H9 (cell line): ENCODE results near the gene DPH6. TPM values are rescaled to one million over a fixed set of nuclear protein-coding genes. Genes with fewer than 3 reads are reported as not detected.

Experiments
- DNase-seq: peaks from one replicate; pipeline ENCODE4 v3.0.0-alpha.2; 2017
- H2AFZ ChIP-seq: one replicate; pipeline ENCODE4 v1.6.1; 2013; ENCODE audit warnings: mild to moderate bottlenecking, low read length, control low read depth, moderate library complexity
- H2AK5ac ChIP-seq: 2 replicates; pipeline ENCODE4 v1.6.1; 2013; ENCODE audit warnings: low read length, control low read depth, mixed read lengths; ENCODE audit not compliant: insufficient read length
- H2BK120ac ChIP-seq: one replicate; pipeline ENCODE4 v1.6.1; 2013; ENCODE audit warnings: low read depth, mild to moderate bottlenecking, low read length, control low read depth, inconsistent platforms; ENCODE audit not compliant: poor library complexity, severe bottlenecking
- H2BK12ac ChIP-seq: 2 replicates; pipeline ENCODE4 v1.6.1; 2013; ENCODE audit warnings: low read length, control low read depth, mixed read lengths, low read depth; ENCODE audit not compliant: insufficient read length
- H2BK15ac ChIP-seq: 2 replicates; pipeline ENCODE4 v1.6.1; 2013; ENCODE audit warnings: low read depth, low read length, control low read depth
- H2BK20ac ChIP-seq: one replicate; pipeline ENCODE4 v1.6.1; 2013; ENCODE audit warnings: low read depth, mild to moderate bottlenecking, low read length, control low read depth, inconsistent platforms; ENCODE audit not compliant: poor library complexity, severe bottlenecking
- H2BK5ac ChIP-seq: 2 replicates; pipeline ENCODE4 v1.6.1; 2013; ENCODE audit warnings: low read length, control low read depth, mixed read lengths; ENCODE audit not compliant: insufficient read length
- H3K14ac ChIP-seq: 2 replicates; pipeline ENCODE4 v1.6.1; 2013; ENCODE audit warnings: low read length, control low read depth; ENCODE audit not compliant: insufficient read depth
- H3K18ac ChIP-seq: 2 replicates; pipeline ENCODE4 v1.6.1; 2013; ENCODE audit warnings: low read depth, mild to moderate bottlenecking, mixed read lengths, low read length, control low read depth; ENCODE audit not compliant: insufficient read length
- H3K23ac ChIP-seq: 2 replicates; pipeline ENCODE4 v1.6.1; 2013; ENCODE audit warnings: low read length, control low read depth, mixed read lengths, low read depth; ENCODE audit not compliant: insufficient read length
- H3K23me2 ChIP-seq: 2 replicates; pipeline ENCODE4 v1.6.1; 2013; ENCODE audit warnings: low read depth, mild to moderate bottlenecking, mixed read lengths, low read length, control low read depth; ENCODE audit not compliant: insufficient read length, poor library complexity, severe bottlenecking
- H3K27ac ChIP-seq: 2 replicates; pipeline ENCODE4 v1.5.1; 2013; ENCODE audit warnings: low read length, control low read depth, mixed read lengths, low read depth; ENCODE audit not compliant: insufficient read length
- H3K27me3 ChIP-seq: 2 replicates; pipeline ENCODE4 v1.6.1; 2013; ENCODE audit warnings: low read length, control low read depth, inconsistent platforms; ENCODE audit not compliant: insufficient read depth
- H3K4ac ChIP-seq: 2 replicates; pipeline ENCODE4 v1.6.1; 2013; ENCODE audit warnings: low read depth, mild to moderate bottlenecking, control low read depth, inconsistent platforms, low read length, moderate library complexity
- H3K4me1 ChIP-seq: 2 replicates; pipeline ENCODE4 v1.6.1; 2013; ENCODE audit warnings: low read length, control low read depth, inconsistent platforms; ENCODE audit not compliant: insufficient read depth
- H3K4me2 ChIP-seq: 2 replicates; pipeline ENCODE4 v1.6.1; 2013; ENCODE audit warnings: low read length, control low read depth, mixed read lengths; ENCODE audit not compliant: insufficient read length, insufficient read depth
- H3K56ac ChIP-seq: 2 replicates; pipeline ENCODE4 v1.6.1; 2013; ENCODE audit warnings: low read depth, mild to moderate bottlenecking, mixed read lengths, low read length, control low read depth; ENCODE audit not compliant: insufficient read length
- H3K79me1 ChIP-seq: 2 replicates; pipeline ENCODE4 v1.6.1; 2013; ENCODE audit warnings: low read depth, mild to moderate bottlenecking, moderate library complexity, low read length, control low read depth, inconsistent platforms; ENCODE audit not compliant: insufficient read depth, poor library complexity, severe bottlenecking
- H3K79me2 ChIP-seq: 2 replicates; pipeline ENCODE4 v1.6.1; 2013; ENCODE audit warnings: low read length, control low read depth, inconsistent platforms; ENCODE audit not compliant: insufficient read depth
- H3K9ac ChIP-seq: 2 replicates; pipeline ENCODE4 v1.6.1; 2013; ENCODE audit warnings: low read length, control low read depth, mixed read lengths; ENCODE audit not compliant: insufficient read length; ENCODE audit errors: extremely low read depth
- H3K9me3 ChIP-seq: one replicate; pipeline ENCODE4 v1.6.1; 2013; ENCODE audit warnings: low read depth, low read length, inconsistent platforms; ENCODE audit not compliant: control insufficient read depth
- H3T11ph ChIP-seq: one replicate; pipeline ENCODE4 v1.6.1; 2013; ENCODE audit warnings: mild to moderate bottlenecking, low read length, control low read depth, inconsistent platforms
- H4K20me1 ChIP-seq: one replicate; pipeline ENCODE4 v1.6.1; 2013; ENCODE audit not compliant: control insufficient read depth, insufficient read length, insufficient read depth
- H4K5ac ChIP-seq: 2 replicates; pipeline ENCODE4 v1.6.1; 2013; ENCODE audit warnings: low read depth, mild to moderate bottlenecking, mixed read lengths, low read length, control low read depth; ENCODE audit not compliant: insufficient read length
- H4K8ac ChIP-seq: replicated peaks from 2 replicates; pipeline ENCODE4 v1.6.1; 2013; ENCODE audit warnings: low read length, control low read depth, mixed read lengths, low read depth; ENCODE audit not compliant: insufficient read length
- H4K91ac ChIP-seq: 2 replicates; pipeline ENCODE4 v1.6.1; 2013; ENCODE audit warnings: low read depth, mild to moderate bottlenecking, moderate library complexity, mixed read lengths, low read length, control low read depth; ENCODE audit not compliant: insufficient read length
- H3K27ac Mint-ChIP-seq, 3 experiments: 2 replicates in 2 of 3; 3 replicates in 1 of 3; pipeline ENCODE4 v1.8.0; 2020 to 2021; ENCODE audit warnings: mixed read lengths in 3 of 3, mild to moderate bottlenecking in 1 of 3, moderate library complexity in 1 of 3
- H3K27me3 Mint-ChIP-seq: 2 replicates; pipeline ENCODE4 v1.8.0; 2021; ENCODE audit warnings: low read depth, mild to moderate bottlenecking, moderate library complexity, mixed read lengths
- H3K36me3 Mint-ChIP-seq, 3 experiments: 2 replicates in 2 of 3; 3 replicates in 1 of 3; pipeline ENCODE4 v1.8.0; 2020 to 2021; ENCODE audit warnings: low read depth in 3 of 3, mixed read lengths in 3 of 3; ENCODE audit not compliant: insufficient read depth in 1 of 3
- H3K4me1 Mint-ChIP-seq, 2 experiments: 2 replicates each; pipeline ENCODE4 v1.8.0; 2020; ENCODE audit warnings: mixed read lengths in 2 of 2
- H3K4me3 Mint-ChIP-seq, 2 experiments: 2 replicates in 1 of 2; 3 replicates in 1 of 2; pipeline ENCODE4 v1.8.0; 2020 to 2021; ENCODE audit warnings: mild to moderate bottlenecking in 2 of 2, mixed read lengths in 2 of 2, moderate library complexity in 1 of 2
- H3K9me3 Mint-ChIP-seq, 2 experiments: 2 replicates in 1 of 2; 3 replicates in 1 of 2; pipeline ENCODE4 v1.8.0; 2020; ENCODE audit warnings: mild to moderate bottlenecking in 2 of 2, mixed read lengths in 2 of 2, moderate library complexity in 1 of 2
- CTCF ChIP-seq: fragments of 200-600 bp; sonication (generic); conservative IDR thresholded peaks from 3 replicates; pipeline ENCODE4 v1.8.0; 2021; ENCODE audit warnings: antibody characterized with exemption, mild to moderate bottlenecking
- WGBS: extraction: QIAGEN DNeasy Blood & Tissue Kit; methylation state at CpG from one replicate; pipeline ENCODE4 v1.1.7; 2013; ENCODE audit warnings: missing lambda C conversion rate, low lambda C conversion rate, mixed read lengths; ENCODE audit not compliant: insufficient read length; ENCODE audit errors: extremely low coverage; 5-methylcytosine and 5-hydroxymethylcytosine counted together
- total RNA-seq: library from RNA; stranded (reverse); gene quantifications from 2 replicates; pipeline ENCODE4 v1.2.1, GENCODE V29; 2021

Gene DPH6
- total RNA-seq, 1 experiment from 2014 or later, result 42.0 TPM

- H3K9me3 Mint-ChIP-seq, result no peaks in the 10 kb centered on the region; a peak in 1 of 5 replicates
- no peak overlapping the region for H2BK12ac ChIP-seq
- H3K27ac ChIP-seq, result no peak overlapping the region
- H3K9me3 ChIP-seq, result no peaks in the 10 kb centered on the region
- no CpG with 5 or more reads among the region's 5 CpGs for WGBS
- no peak overlapping the region for H4K91ac ChIP-seq
- no peak for DNase-seq
- no peak overlapping the region for H3T11ph ChIP-seq
- no peak overlapping the region for H3K23ac ChIP-seq
- H2BK20ac ChIP-seq, result no peak overlapping the region
- no peak overlapping the region for H4K5ac ChIP-seq
- no peak overlapping the region for H3K4ac ChIP-seq
- H3K4me1 Mint-ChIP-seq, result peaks cover 55 to 58% of the 10 kb centered on the region in 2 experiments
- H3K56ac ChIP-seq, result no peak overlapping the region
- no peak overlapping the region for H3K18ac ChIP-seq
- peaks cover 9% of the 10 kb centered on the region for H3K23me2 ChIP-seq
- peaks cover 0 to 3% (median 0%) of the 10 kb centered on the region in 3 experiments; a peak in 1 of 7 replicates for H3K36me3 Mint-ChIP-seq
- H2BK15ac ChIP-seq, result no peak overlapping the region
- H3K27me3 ChIP-seq, result no peaks in the 10 kb centered on the region
- no peaks in the 10 kb centered on the region for H4K20me1 ChIP-seq
- H4K8ac ChIP-seq, result no peak overlapping the region
- no peak for TF ChIP-seq CTCF
- H3K4me2 ChIP-seq, result no peak overlapping the region
- no peak overlapping the region for H2BK5ac ChIP-seq
- peaks cover 11% of the 10 kb centered on the region; the same call in 1 of the 2 replicates for H3K4me1 ChIP-seq
- H3K79me1 ChIP-seq, result no peaks in the 10 kb centered on the region
- no peaks in the 10 kb centered on the region for H3K27me3 Mint-ChIP-seq
- 0 out of 7 replicates have a peak overlapping the region, but pooled peaks of 2 of the 3 experiments have one; percentile 21 to 33 for H3K27ac Mint-ChIP-seq
- H3K14ac ChIP-seq, result no peak overlapping the region
- no peak overlapping the region for H3K9ac ChIP-seq
- H2AK5ac ChIP-seq, result no peak overlapping the region
- no peak overlapping the region for H3K4me3 Mint-ChIP-seq
- no peaks in the 10 kb centered on the region for H3K79me2 ChIP-seq
- no peak overlapping the region for H2AFZ ChIP-seq
- no peak overlapping the region for H2BK120ac ChIP-seq
Measured at GRCh38 chr15:35550957-35551356, 5.0 kb upstream of the DPH6 start.
